ENCODE data around the gene SCLY.

- TF ChIP-seq CTCF (IDR thresholded peaks at IDR 0.05) (no peak), POLR2AphosphoS5 (IDR thresholded peaks at IDR 0.05) (no peak)
Measured at GRCh38 chr2:238031751-238032150, 29.1 kb upstream of the SCLY start.

Data from suprapubic skin (tissue), 3 donors.